NOMO-1 treated with DMSO at 0.1 percent for 48 hours (cell line): Measurements from ENCODE around the gene CLEC4M.
"Not testable (repeated sequence)": the region's sequence is repeated elsewhere in the genome, so short reads cannot be mapped to it uniquely, and the experiment has no call there.

Source experiments
- DNase-seq: peaks from one replicate; lab custom pipeline; 2025; ENCODE audit not compliant: unreplicated experiment; lab: John Stamatoyannopoulos, UW

CLEC4M gene

DNA sequence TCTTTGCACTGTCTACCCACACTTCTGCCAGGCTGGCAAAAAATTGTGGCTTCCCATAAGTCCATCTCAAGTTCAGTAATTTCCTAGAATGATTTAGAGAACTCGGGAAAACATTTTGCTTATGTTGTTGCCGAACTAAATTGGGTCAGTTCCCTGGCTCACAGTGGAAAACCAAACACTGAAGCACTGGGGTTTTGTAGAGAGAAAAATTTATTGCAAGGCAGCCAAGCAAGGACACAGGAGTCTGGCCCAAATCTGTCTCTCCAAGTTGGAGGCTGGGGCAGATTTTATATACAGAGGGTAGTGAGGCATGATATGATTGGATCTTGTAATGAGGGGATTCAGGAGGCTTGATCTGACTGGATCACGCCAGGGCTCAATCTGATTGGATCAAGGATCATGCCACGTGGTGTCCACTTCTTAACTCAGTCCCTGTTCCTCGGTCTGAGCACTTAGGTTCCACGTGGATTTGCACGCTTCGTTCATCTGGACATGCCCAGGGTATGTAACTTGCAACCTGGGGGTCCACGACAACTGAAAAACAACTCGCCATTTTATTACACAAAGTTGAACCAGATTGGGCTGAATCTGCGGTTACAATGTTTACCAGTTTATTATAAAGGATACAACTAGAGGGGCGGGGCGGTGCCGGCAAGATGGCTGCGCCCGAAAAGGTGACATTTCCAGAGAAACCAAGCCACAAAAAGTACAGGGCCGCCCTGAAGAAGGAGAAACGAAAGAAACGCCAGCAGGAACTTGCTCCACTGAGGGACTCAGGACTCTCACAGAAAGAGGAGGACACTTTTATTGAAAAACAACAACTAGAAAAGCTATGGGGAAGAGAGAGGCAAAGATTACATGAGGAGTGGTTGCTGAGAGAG, 23.0 kb upstream of the CLEC4M start:
- DNase-seq: peak; percentile 45

DNA sequence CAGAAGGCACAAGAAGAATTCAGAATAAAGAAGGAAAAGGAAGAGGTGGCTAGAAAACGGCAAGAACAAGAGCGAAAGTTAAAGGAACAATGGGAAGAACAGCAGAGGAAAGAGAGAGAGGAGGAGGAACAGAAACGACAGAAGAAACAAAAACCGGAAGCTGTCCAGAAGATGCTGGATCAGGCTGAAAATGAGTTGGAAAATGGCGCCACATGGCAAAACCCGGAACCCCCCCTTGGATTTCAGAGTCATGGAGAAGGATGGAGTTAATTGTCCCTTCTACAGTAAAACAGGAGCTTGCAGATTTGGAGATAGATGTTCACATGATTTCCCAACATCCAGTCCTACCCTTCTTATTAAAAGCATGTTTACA, 22.4 kb upstream of the CLEC4M start:
- DNase-seq: peak; percentile 45

- DNase-seq: no peak
These were observed 20.5 kb upstream of the CLEC4M start for GRCh38 chr19:7742575-7742974.

GRCh38 chr19:7742991-7743390, 20.1 kb upstream of the CLEC4M start:
- no peak for DNase-seq

- no peak for DNase-seq
These were observed 19.6 kb upstream of the CLEC4M start for GRCh38 chr19:7743425-7743841.

GRCh38 chr19:7744199-7744786, 18.8 kb upstream of the CLEC4M start:
- no peak for DNase-seq

DNA sequence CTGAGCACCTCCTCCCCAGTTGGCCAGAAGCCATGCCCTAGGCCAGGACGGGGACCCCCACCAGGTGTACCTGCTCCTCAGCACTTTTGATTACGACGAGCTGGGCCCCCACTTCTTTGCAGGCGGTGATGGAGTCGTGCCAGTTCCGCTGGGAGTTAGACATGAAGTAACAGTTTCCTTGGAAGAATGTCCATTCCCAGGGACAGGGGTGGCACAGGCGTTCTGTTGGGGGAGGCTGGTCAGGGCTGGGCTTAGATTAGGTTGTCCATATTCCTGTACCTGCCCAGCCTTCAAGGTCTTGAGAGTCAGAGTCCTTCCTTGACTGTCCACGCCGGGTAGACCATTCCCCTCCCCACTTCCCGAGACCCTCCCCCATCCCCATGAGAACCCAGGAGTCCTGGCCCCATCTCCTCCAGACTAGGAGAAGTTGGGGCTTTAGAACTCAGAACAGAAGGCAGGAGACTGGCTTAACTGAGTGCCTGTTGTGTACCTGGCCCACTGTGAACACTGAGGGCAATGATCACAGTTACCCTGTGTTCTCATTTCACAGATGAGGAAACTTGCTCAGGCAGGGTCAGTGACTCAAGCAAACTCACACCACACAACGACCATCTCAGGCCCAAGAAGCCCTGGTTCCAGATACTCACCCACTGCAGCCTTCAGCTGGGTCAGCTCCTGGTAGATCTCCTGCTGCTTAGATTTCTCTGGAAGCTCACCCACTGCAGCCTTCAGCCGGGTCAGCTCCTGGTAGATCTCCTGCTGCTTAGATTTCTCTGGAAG, 18.0 kb upstream of the CLEC4M start:
- no peak for DNase-seq

GRCh38 chr19:7746306-7746705, 16.7 kb upstream of the CLEC4M start:
- not testable (repeated sequence) for DNase-seq

DNA sequence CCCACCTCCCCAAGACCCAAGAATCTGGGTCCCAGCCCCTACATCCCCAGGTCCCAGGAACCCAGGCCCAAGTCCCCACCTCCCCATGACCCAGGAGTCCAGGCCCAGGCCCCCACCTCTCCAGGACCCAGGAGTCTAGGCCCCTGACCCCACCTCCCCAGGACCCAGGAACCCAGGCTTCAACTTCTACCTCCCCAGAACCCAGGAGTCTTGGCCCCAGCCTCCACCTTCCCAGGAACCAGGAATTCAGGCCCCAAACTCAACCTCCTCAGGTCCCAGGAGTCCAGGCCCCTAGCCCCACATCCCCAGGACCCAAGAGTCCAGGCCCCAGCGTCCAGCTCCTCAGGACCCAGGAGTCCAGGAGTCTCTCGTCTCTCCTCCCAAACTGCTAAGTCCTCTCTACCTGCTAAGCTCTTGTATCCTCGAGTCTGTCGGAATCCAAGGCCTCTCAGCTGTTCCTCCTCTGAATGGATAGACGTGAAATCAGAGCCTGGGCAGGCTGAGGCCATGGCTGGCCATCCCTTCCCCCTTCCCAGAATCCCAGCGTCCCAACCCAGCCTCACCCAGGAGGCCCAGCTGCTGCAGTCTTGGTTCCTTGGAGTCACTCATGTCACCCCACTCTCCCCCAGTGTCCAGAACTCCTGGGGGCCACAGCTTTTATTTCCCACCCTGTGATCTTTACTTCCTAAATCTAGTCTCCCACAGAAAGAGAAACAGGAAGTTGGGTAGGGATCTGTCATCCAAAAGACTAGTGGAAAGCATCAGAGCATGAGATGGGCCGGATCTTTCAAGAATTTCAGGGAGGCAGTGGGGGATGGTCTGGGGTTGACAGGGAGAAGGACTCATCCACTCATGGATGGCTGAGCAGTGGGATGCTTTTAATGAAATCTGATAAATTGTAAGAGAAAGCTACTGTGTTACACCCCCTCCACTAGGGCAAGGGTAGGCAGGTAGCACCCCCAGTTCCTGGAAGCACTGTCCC, 15.8 kb upstream of the CLEC4M start, which contains the start of gene CD209:
CD209 (minus strand) TSS at position 632 of the 982 bp plus-strand sequence; CDS start at position 609, 23 bp downstream.
- DNase-seq: peak; percentile 17

DNA sequence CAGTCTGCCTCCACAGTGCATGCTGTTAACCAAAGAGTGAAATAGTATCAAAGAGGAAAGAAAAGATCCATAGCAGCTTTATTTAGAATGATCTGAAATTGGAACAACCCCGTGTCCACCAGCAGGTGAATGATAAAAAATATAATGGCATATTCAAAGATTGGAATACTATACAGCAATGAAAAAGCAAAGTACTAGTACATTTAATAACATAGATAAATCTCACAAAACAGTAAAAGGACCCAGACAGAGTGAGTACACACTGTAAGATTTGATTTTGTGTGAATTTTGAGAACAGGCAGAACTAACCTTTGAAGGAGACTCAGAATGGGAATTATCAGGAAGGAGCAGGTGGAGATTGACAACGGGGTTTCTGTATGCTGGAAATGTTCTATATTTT, 14.9 kb upstream of the CLEC4M start:
- DNase-seq: no peak

DNA sequence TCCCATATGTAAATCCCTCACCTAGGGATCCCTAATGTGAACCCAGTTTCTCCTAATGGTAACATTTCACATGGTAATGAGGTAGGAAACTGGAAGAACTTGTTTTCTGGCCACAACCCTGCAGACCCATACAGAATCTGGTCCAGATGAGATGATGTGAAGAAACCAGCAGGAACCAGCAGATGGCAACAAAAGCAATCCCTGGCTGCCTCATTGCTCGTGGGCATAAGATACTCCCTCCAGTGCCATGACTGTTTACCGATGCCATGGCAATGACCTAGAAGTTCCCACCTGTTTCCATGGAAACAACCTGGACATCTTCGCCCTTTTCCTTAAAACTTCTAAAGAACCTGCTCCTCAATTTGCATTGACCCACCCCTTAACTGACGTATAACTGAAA, 14.3 kb upstream of the CLEC4M start:
- DNase-seq: peak; percentile 6

GRCh38 chr19:7751157-7751783, 11.8 kb upstream of the CLEC4M start:
- DNase-seq: no peak

DNA sequence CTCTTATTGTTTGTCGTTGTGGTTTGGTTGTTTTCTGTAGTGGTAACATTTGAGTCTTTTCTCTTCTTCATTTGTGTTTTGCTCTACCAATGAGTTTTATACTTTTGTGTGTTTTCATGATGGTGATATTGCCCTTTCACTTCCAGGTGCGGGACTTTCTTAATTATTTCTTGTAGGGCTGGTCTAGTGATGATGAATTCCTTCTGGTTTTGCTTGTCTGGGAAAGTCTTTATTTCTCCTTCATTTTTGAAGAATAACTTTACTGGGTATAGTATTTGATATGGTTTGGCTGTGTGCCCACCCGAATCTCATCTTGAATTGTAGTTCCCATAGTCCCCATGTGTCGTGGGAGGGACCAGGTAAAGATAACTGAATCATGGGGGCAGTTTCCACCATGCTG, 6.8 kb upstream of the CLEC4M start:
- DNase-seq: no peak

DNA sequence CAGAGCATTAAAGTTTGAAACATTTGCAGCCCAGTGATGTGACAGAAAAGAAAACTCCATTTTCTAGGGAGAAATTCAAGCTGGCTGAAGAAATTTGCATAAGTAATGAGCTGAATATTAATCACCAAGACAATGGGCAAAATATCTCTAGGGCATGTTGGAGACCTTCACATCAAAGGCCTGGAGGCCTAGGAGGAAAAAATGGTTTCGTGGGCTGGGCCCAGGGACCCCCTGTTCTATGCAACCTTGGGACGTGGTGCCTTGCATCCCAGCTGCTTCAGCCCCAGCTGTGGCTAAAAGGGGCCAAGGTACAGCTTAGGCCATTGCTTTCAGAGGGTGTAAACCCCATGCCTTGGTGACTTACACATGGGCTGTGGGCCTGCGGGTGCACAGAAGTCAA, 5.7 kb upstream of the CLEC4M start:
- DNase-seq: no peak

GRCh38 chr19:7759156-7759555, 3.9 kb upstream of the CLEC4M start:
- no peak for DNase-seq

GRCh38 chr19:7763696-7764095, 653 bp downstream of the CLEC4M start:
- no peak for DNase-seq

- DNase-seq: not testable (repeated sequence)
These were observed 1.1 kb downstream of the CLEC4M start for GRCh38 chr19:7764157-7764556.

- not testable (repeated sequence) for DNase-seq
These were observed 2.0 kb downstream of the CLEC4M start for GRCh38 chr19:7765043-7765442.

GRCh38 chr19:7766535-7766934, 3.5 kb downstream of the CLEC4M start:
- DNase-seq: no peak

DNA sequence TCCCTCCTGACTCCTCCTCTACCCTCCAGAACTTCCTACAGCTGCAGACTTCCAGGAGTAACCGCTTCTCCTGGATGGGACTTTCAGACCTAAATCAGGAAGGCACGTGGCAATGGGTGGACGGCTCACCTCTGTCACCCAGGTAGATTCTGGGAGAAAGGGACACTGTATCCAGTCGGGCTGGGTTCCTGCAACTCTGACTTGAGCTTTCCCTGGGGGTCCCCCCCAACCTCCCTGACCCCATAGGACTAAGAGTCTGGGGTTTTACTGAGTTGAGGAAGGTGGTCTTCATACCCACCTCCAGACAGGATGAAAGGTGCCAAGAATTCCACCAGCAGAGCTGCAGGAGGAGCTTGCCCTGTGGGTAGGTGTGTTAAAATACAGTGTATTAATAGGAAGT, 4.4 kb downstream of the CLEC4M start:
- DNase-seq: no peak
